ENCODE data around the gene STXBP1. TPM values are rescaled to one million over a fixed set of nuclear protein-coding genes. Genes with fewer than 3 reads are reported as not detected.
A peak's percentile ranks its signal among the peaks of the same experiment; 100 is the strongest.

The STXBP1 gene
- total and polyA plus RNA-seq, 3 experiments from 2014 or later = 8.2 to 15.2 (median 14.5) TPM

- H3K27ac ChIP-seq (ENCODE audit: low read depth, low read length) = peak overlapping the region; percentile 73
- CTCF ChIA-PET = interaction anchor here (1.2 to 1.4 kb wide), 2 partner anchors 19 to 43 kb away, joined by 3 read pairs; no protein-coding TSS in a partner anchor
- Mint-ChIP-seq H3K4me3 (peak overlapping the region; percentile 55 to 89 (median 81)), H3K27ac (peak overlapping the region; percentile 30 to 82 (median 52)), H3K27me3 (no peaks in the 10 kb centered on the region), H3K9me3 (no peaks in the 10 kb centered on the region), H3K4me1 (peaks cover 20 to 30% (median 25%) of the 10 kb centered on the region in 3 donors), H3K36me3 (no peaks in the 10 kb centered on the region)
- no peaks in the 10 kb centered on the region for H3K27me3 ChIP-seq (ENCODE audit: insufficient read depth, low read length, poor library complexity, severe bottlenecking)
- POLR2A ChIA-PET = interaction anchor here (1.2 to 1.3 kb wide), 2 partner anchors 10 to 12 kb away, joined by 4 to 6 read pairs; no protein-coding TSS in a partner anchor
- no peaks in the 10 kb centered on the region for H3K9me3 ChIP-seq (ENCODE audit: low read length)
- peak in 2 of 5 donors; percentile 15 to 52 for DNase-seq
- peaks cover 19% of the 10 kb centered on the region for H3K4me1 ChIP-seq (ENCODE audit: insufficient read depth, low read length)
- H3K4me3 ChIP-seq (ENCODE audit: low read length) = peak overlapping the region; percentile 34
- H3K36me3 ChIP-seq (ENCODE audit: insufficient read depth, low read length) = no peaks in the 10 kb centered on the region
These were observed 44.1 kb upstream of the STXBP1 start for GRCh38 chr9:127567730-127568617.

- no peaks in the 10 kb centered on the region for H3K27me3 Mint-ChIP-seq
- H3K4me1 Mint-ChIP-seq = peaks cover 17 to 30% (median 25%) of the 10 kb centered on the region in 3 donors
- no peaks in the 10 kb centered on the region for H3K36me3 ChIP-seq (ENCODE audit: insufficient read depth, low read length)
- H3K27me3 ChIP-seq (ENCODE audit: insufficient read depth, low read length, poor library complexity, severe bottlenecking) = no peaks in the 10 kb centered on the region
- no peak overlapping the region for H3K27ac Mint-ChIP-seq
- H3K9me3 Mint-ChIP-seq = no peaks in the 10 kb centered on the region
- H3K9me3 ChIP-seq (ENCODE audit: low read length) = no peaks in the 10 kb centered on the region
- peak overlapping the region; percentile 34 for H3K4me3 ChIP-seq (ENCODE audit: low read length)
- H3K36me3 Mint-ChIP-seq = no peaks in the 10 kb centered on the region
- peak overlapping the region in 2 of 7 donors; percentile 55 to 73 for H3K4me3 Mint-ChIP-seq
- no peak for DNase-seq
- CTCF ChIA-PET = interaction anchor here (1.2 to 1.4 kb wide), 2 partner anchors 18 to 43 kb away, joined by 3 read pairs; no protein-coding TSS in a partner anchor
- POLR2A ChIA-PET = interaction anchor here (1.2 to 1.3 kb wide), 2 partner anchors 10 to 13 kb away, joined by 4 to 6 read pairs; no protein-coding TSS in a partner anchor
- peaks cover 19% of the 10 kb centered on the region for H3K4me1 ChIP-seq (ENCODE audit: insufficient read depth, low read length)
- peak overlapping the region; percentile 73 for H3K27ac ChIP-seq (ENCODE audit: low read depth, low read length)
These were observed 43.5 kb upstream of the STXBP1 start for GRCh38 chr9:127568618-127568970.

- POLR2A ChIA-PET = interaction anchor here (0.6 to 1.2 kb wide), 3 partner anchors 10 to 13 kb away, joined by 3 to 4 read pairs (median 3); no protein-coding TSS in a partner anchor
These were observed 42.8 kb upstream of the STXBP1 start for GRCh38 chr9:127568971-127569885.

GRCh38 chr9:127569886-127570401 lies 42.1 kb upstream of the STXBP1 start:
- Mint-ChIP-seq H3K36me3 (no peaks in the 10 kb centered on the region), H3K27me3 (no peaks in the 10 kb centered on the region), H3K4me1 (peaks cover 17 to 30% (median 25%) of the 10 kb centered on the region in 3 donors), H3K9me3 (no peaks in the 10 kb centered on the region), H3K27ac (peak overlapping the region; percentile 35 to 95 (median 90)), H3K4me3 (peak overlapping the region; percentile 83 to 95 (median 89))
- H3K27me3 ChIP-seq (ENCODE audit: insufficient read depth, low read length, poor library complexity, severe bottlenecking) = no peaks in the 10 kb centered on the region
- ChIA-PET POLR2A (interaction anchor here (0.6 to 1.0 kb wide), 2 partner anchors 9 to 12 kb away, joined by 3 read pairs; no protein-coding TSS in a partner anchor), CTCF (interaction anchor here (0.6 to 1.1 kb wide), 4 partner anchors 9 to 192 kb away, joined by 3 read pairs; partner anchors contain the start of gene TOR2A)
- H3K36me3 ChIP-seq (ENCODE audit: insufficient read depth, low read length) = no peaks in the 10 kb centered on the region
- no peaks in the 10 kb centered on the region for H3K9me3 ChIP-seq (ENCODE audit: low read length)
- peak overlapping the region; percentile 70 for H3K27ac ChIP-seq (ENCODE audit: low read depth, low read length)
- DNase-seq = peak in 2 of 5 donors; percentile 28 to 46
- H3K4me3 ChIP-seq (ENCODE audit: low read length) = peak overlapping the region; percentile 17
- H3K4me1 ChIP-seq (ENCODE audit: insufficient read depth, low read length) = peaks cover 19% of the 10 kb centered on the region

More at GRCh38 chr9:127568971-127569885, 42.8 kb upstream of the STXBP1 start:
- peak; percentile 56 to 82 (median 73) for DNase-seq
- peak overlapping the region; percentile 83 to 95 (median 89) for H3K4me3 Mint-ChIP-seq
- Histone ChIP-seq H3K27me3 (ENCODE audit: insufficient read depth, low read length, poor library complexity, severe bottlenecking) (no peaks in the 10 kb centered on the region), H3K27ac (ENCODE audit: low read depth, low read length) (peak overlapping the region; percentile 70), H3K9me3 (ENCODE audit: low read length) (no peaks in the 10 kb centered on the region), H3K36me3 (ENCODE audit: insufficient read depth, low read length) (no peaks in the 10 kb centered on the region), H3K4me3 (ENCODE audit: low read length) (peak overlapping the region; percentile 34), H3K4me1 (ENCODE audit: insufficient read depth, low read length) (peaks cover 19% of the 10 kb centered on the region)
- no peaks in the 10 kb centered on the region for H3K36me3 Mint-ChIP-seq
- H3K4me1 Mint-ChIP-seq = peaks cover 17 to 30% (median 25%) of the 10 kb centered on the region in 3 donors
- no peaks in the 10 kb centered on the region for H3K27me3 Mint-ChIP-seq
- H3K27ac Mint-ChIP-seq = peak overlapping the region; percentile 35 to 95 (median 90)
- no peaks in the 10 kb centered on the region for H3K9me3 Mint-ChIP-seq
- CTCF ChIA-PET = interaction anchor here (0.9 to 1.4 kb wide), 4 partner anchors 10 to 165 kb away, joined by 3 read pairs; partner anchors contain the start of gene TOR2A

GRCh38 chr9:127570533-127571111 lies 41.5 kb upstream of the STXBP1 start:
- Mint-ChIP-seq H3K9me3 (no peaks in the 10 kb centered on the region), H3K4me1 (peaks cover 17 to 30% (median 25%) of the 10 kb centered on the region in 3 donors), H3K27me3 (no peaks in the 10 kb centered on the region), H3K36me3 (no peaks in the 10 kb centered on the region), H3K4me3 (peak overlapping the region in 6 of 7 donors; percentile 21 to 90 (median 84)), H3K27ac (peak overlapping the region; percentile 35 to 95 (median 90))
- no peaks in the 10 kb centered on the region for H3K36me3 ChIP-seq (ENCODE audit: insufficient read depth, low read length)
- peaks cover 19% of the 10 kb centered on the region for H3K4me1 ChIP-seq (ENCODE audit: insufficient read depth, low read length)
- ChIA-PET CTCF (interaction anchor here (0.6 to 1.0 kb wide), 3 partner anchors 8 to 193 kb away, joined by 3 read pairs; no protein-coding TSS in a partner anchor), POLR2A (interaction anchor here (0.6 kb wide), 1 partner anchor 177 kb away, joined by 8 read pairs; no protein-coding TSS in a partner anchor)
- H3K27ac ChIP-seq (ENCODE audit: low read depth, low read length) = no peak overlapping the region
- H3K9me3 ChIP-seq (ENCODE audit: low read length) = no peaks in the 10 kb centered on the region
- H3K4me3 ChIP-seq (ENCODE audit: low read length) = no peak overlapping the region
- DNase-seq = no peak
- no peaks in the 10 kb centered on the region for H3K27me3 ChIP-seq (ENCODE audit: insufficient read depth, low read length, poor library complexity, severe bottlenecking)

- peaks cover 17 to 29% (median 23%) of the 10 kb centered on the region in 3 donors for H3K4me1 Mint-ChIP-seq
- CTCF ChIA-PET = interaction anchor here (1.4 kb wide), 1 partner anchor 14 kb away, joined by 8 read pairs; no protein-coding TSS in a partner anchor
- Histone ChIP-seq H3K27ac (ENCODE audit: low read depth, low read length) (no peak overlapping the region), H3K4me3 (ENCODE audit: low read length) (no peak overlapping the region), H3K27me3 (ENCODE audit: insufficient read depth, low read length, poor library complexity, severe bottlenecking) (no peaks in the 10 kb centered on the region), H3K4me1 (ENCODE audit: insufficient read depth, low read length) (peaks cover 19% of the 10 kb centered on the region), H3K36me3 (ENCODE audit: insufficient read depth, low read length) (no peaks in the 10 kb centered on the region), H3K9me3 (ENCODE audit: low read length) (no peaks in the 10 kb centered on the region)
- peak overlapping the region in 1 of 8 donors; percentile 66 for H3K27ac Mint-ChIP-seq
- no peaks in the 10 kb centered on the region for H3K9me3 Mint-ChIP-seq
- H3K36me3 Mint-ChIP-seq = no peaks in the 10 kb centered on the region
- no peak overlapping the region for H3K4me3 Mint-ChIP-seq
- peaks cover 4% of the 10 kb centered on the region in 2 donors for H3K27me3 Mint-ChIP-seq
- POLR2A ChIA-PET = interaction anchor here (0.7 kb wide), 1 partner anchor 293 kb away, joined by 3 read pairs; no protein-coding TSS in a partner anchor
- no peak for DNase-seq
These were observed 40.1 kb upstream of the STXBP1 start for GRCh38 chr9:127571971-127572370.

All from CD8-positive, alpha-beta memory T cell (primary cell).